GM12891 (cell line): ENCODE data around the gene PACSIN1.

ENCODE experiments used
- PAX5 ChIP-seq: IDR thresholded peaks from 2 replicates; pipeline ENCODE4 v1.6.1; 2011; ENCODE audit warnings: low read length, moderate library complexity, mild to moderate bottlenecking; ENCODE audit not compliant: insufficient read depth, severe bottlenecking
- POLR2A ChIP-seq: IDR thresholded peaks from 2 replicates; pipeline ENCODE4 v1.6.1; 2011; ENCODE audit warnings: low read depth, low read length, control low read depth
- POLR2AphosphoS5 ChIP-seq: IDR thresholded peaks from 2 replicates; pipeline ENCODE4 v1.6.1; 2011; ENCODE audit warnings: low read depth, low read length, control low read depth
- POU2F2 ChIP-seq: IDR thresholded peaks from 2 replicates; pipeline ENCODE4 v1.6.1; 2011; ENCODE audit warnings: low read depth, mild to moderate bottlenecking, control low read depth, low read length, moderate library complexity
- TAF1 ChIP-seq: IDR thresholded peaks from 2 replicates; pipeline ENCODE4 v1.6.1; 2011; ENCODE audit warnings: low read depth, low read length, control low read depth

- TF ChIP-seq POLR2A: no peak
- no peak for TF ChIP-seq POLR2AphosphoS5
- TF ChIP-seq TAF1: no peak
- no peak for TF ChIP-seq PAX5
- no peak for TF ChIP-seq POU2F2
Observed at GRCh38 chr6:34445313-34445860, 20.5 kb upstream of the PACSIN1 start.
